NCI-H82 treated with DMSO at 0.1 percent for 48 hours (cell line): ENCODE measurements around the gene SHISA7.

Source experiments
- DNase-seq: peaks from one replicate; lab custom pipeline; 2025; ENCODE audit not compliant: unreplicated experiment; lab: John Stamatoyannopoulos, UW

The SHISA7 gene

GRCh38 chr19:55482156-55482961 lies 39.3 kb upstream of the SHISA7 start:
- DNase-seq = no peak

GRCh38 chr19:55481794-55482155 lies 38.7 kb upstream of the SHISA7 start:
- no peak for DNase-seq

GRCh38 chr19:55481148-55481793 lies 38.2 kb upstream of the SHISA7 start:
- no peak for DNase-seq

GRCh38 chr19:55479451-55480230 lies 36.5 kb upstream of the SHISA7 start:
- DNase-seq = no peak

- DNase-seq = no peak
These were observed 35.9 kb upstream of the SHISA7 start for GRCh38 chr19:55479045-55479444.

- DNase-seq = no peak
These were observed 35.3 kb upstream of the SHISA7 start for GRCh38 chr19:55478364-55478763.

- DNase-seq = no peak
These were observed 34.8 kb upstream of the SHISA7 start for GRCh38 chr19:55477905-55478304.

GRCh38 chr19:55476100-55476775 lies 33.1 kb upstream of the SHISA7 start, which contains the start of gene ZNF628:
Gene ZNF628, plus strand, starts transcription at chr19:55476617. Its CDS starts 3,294 bp downstream, at chr19:55479911.
- peak; percentile 95 for DNase-seq

GRCh38 chr19:55474269-55475265 lies 31.5 kb upstream of the SHISA7 start:
- no peak for DNase-seq

- no peak for DNase-seq
These were observed 30.3 kb upstream of the SHISA7 start for GRCh38 chr19:55473225-55474012.

GRCh38 chr19:55472463-55472862 lies 29.4 kb upstream of the SHISA7 start:
- no peak for DNase-seq

GRCh38 chr19:55471266-55471665 lies 28.2 kb upstream of the SHISA7 start:
- no peak for DNase-seq

- DNase-seq = no peak
These were observed 24.9 kb upstream of the SHISA7 start for GRCh38 chr19:55468054-55468393.

GRCh38 chr19:55467236-55468053 lies 24.3 kb upstream of the SHISA7 start:
- no peak for DNase-seq

GRCh38 chr19:55466241-55466614 lies 23.1 kb upstream of the SHISA7 start:
- no peak for DNase-seq

- no peak for DNase-seq
These were observed 22.6 kb upstream of the SHISA7 start for GRCh38 chr19:55465460-55466240.

- no peak for DNase-seq
These were observed 21.6 kb upstream of the SHISA7 start, which contains the start of gene C19orf85 for GRCh38 chr19:55464662-55465054. Gene C19orf85, minus strand, starts transcription at chr19:55464751. Its CDS starts 197 bp downstream, at chr19:55464554.
